ENCODE results near the gene SERBP1.
"Not testable (repeated sequence)": the region's sequence is repeated elsewhere in the genome, so short reads cannot be mapped to it uniquely, and the experiment has no call there.

Gene SERBP1

GRCh38 chr1:67404212-67404620 is 26.0 kb downstream of the SERBP1 start:
- DNase-seq: no peak

GRCh38 chr1:67401443-67401842 is 28.8 kb downstream of the SERBP1 start:
- no peak for DNase-seq

- not testable (repeated sequence) for DNase-seq
Measured at GRCh38 chr1:67400029-67400786, 30.0 kb downstream of the SERBP1 start.

GRCh38 chr1:67399199-67399993 is 30.8 kb downstream of the SERBP1 start:
- no peak for DNase-seq

- no peak for DNase-seq
Measured at GRCh38 chr1:67394548-67394947, 35.7 kb downstream of the SERBP1 start.

- DNase-seq: no peak
Measured at GRCh38 chr1:67393737-67394136, 36.5 kb downstream of the SERBP1 start.

- DNase-seq: no peak
Measured at GRCh38 chr1:67393240-67393639, 37.0 kb downstream of the SERBP1 start.

GRCh38 chr1:67390041-67390887 is 39.9 kb downstream of the SERBP1 start:
- peak; percentile 76 for DNase-seq

GRCh38 chr1:67383999-67384638 is 46.1 kb downstream of the SERBP1 start:
- DNase-seq: no peak

- DNase-seq: no peak
Measured at GRCh38 chr1:67382292-67382691, 47.9 kb downstream of the SERBP1 start.

- no peak for DNase-seq
Measured at GRCh38 chr1:67381154-67381553, 49.0 kb downstream of the SERBP1 start.

GRCh38 chr1:67377253-67377652 is 52.9 kb downstream of the SERBP1 start:
- no peak for DNase-seq

GRCh38 chr1:67376381-67376780 is 53.8 kb downstream of the SERBP1 start:
- DNase-seq: no peak

GRCh38 chr1:67372898-67373297 is 57.3 kb downstream of the SERBP1 start:
- DNase-seq: no peak

GRCh38 chr1:67372136-67372535 is 58.1 kb downstream of the SERBP1 start:
- no peak for DNase-seq

- no peak for DNase-seq
Measured at GRCh38 chr1:67371681-67372080, 58.5 kb downstream of the SERBP1 start.

- DNase-seq: no peak
Measured at GRCh38 chr1:67371043-67371442, 59.2 kb downstream of the SERBP1 start.

GRCh38 chr1:67368046-67368514 is 62.1 kb downstream of the SERBP1 start:
- DNase-seq: no peak

GRCh38 chr1:67367370-67368045 is 62.7 kb downstream of the SERBP1 start:
- no peak for DNase-seq

GRCh38 chr1:67361641-67362040 is 68.6 kb downstream of the SERBP1 start:
- DNase-seq: no peak

- no peak for DNase-seq
Measured at GRCh38 chr1:67359592-67359991, 70.6 kb downstream of the SERBP1 start.

Data from amniotic stem cell (primary cell).